ENCODE results near the gene GALNT6.

DNA sequence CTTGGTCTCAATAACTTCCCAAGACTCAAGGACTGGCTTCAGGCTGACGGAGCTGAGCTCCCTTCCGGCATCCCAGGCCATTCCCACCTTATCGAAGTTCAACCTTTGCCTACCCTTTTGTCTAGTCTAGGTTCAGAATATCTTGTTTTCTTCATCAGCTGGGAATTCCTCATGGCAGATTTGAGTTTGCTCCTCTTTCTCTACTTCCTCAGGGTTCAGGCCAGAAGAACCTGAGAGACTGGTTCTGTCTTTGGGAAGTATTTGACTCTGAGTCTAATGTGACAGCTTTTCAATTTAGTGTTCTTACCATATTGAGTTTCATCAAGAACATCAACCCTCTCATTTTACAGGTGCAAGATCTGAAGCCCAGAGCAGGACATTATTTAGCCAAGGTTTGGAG lies 69.3 kb downstream of the GALNT6 start:
- TF ChIP-seq POLR2A (IDR thresholded peaks at IDR 0.05; ENCODE audit: low read length) (no peak), KDM1A (IDR thresholded peaks at IDR 0.05; ENCODE audit: low read depth) (no peak), RAD21 (conservative IDR thresholded peaks at IDR 0.05 in 1 of 2, IDR thresholded peaks at IDR 0.05 in 1 of 2) (no peak)
- TF ChIP-seq, protein P1, sequence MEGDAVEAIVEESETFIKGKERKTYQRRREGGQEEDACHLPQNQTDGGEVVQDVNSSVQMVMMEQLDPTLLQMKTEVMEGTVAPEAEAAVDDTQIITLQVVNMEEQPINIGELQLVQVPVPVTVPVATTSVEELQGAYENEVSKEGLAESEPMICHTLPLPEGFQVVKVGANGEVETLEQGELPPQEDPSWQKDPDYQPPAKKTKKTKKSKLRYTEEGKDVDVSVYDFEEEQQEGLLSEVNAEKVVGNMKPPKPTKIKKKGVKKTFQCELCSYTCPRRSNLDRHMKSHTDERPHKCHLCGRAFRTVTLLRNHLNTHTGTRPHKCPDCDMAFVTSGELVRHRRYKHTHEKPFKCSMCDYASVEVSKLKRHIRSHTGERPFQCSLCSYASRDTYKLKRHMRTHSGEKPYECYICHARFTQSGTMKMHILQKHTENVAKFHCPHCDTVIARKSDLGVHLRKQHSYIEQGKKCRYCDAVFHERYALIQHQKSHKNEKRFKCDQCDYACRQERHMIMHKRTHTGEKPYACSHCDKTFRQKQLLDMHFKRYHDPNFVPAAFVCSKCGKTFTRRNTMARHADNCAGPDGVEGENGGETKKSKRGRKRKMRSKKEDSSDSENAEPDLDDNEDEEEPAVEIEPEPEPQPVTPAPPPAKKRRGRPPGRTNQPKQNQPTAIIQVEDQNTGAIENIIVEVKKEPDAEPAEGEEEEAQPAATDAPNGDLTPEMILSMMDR (IDR thresholded peaks at IDR 0.05), result no peak
